PC-3 (cell line): ENCODE measurements around the gene TIMP3. TPM values are rescaled to one million over a fixed set of nuclear protein-coding genes. Genes with fewer than 3 reads are reported as not detected.

ENCODE experiments used
- ATAC-seq: fragments of 200-7000 bp; cut with Tn5 transposase; 2 replicates; pipeline ENCODE4 v1.9.1; 2020; ENCODE audit warnings: mild to moderate bottlenecking, moderate library complexity
- BruUV-seq: library from RNA; stranded (reverse); fragments of 400-500 nt; replicated peaks from 2 replicates; lab custom pipeline; 2021; lab: Mats Ljungman, UMichigan
- CTCF ChIA-PET: fragments of 300-600 bp; sonication (Branson Sonifier 250); formaldehyde crosslinking; loops from one replicate; lab custom pipeline; 2022; ENCODE audit warnings: antibody characterized with exemption; lab: Charles Lee
- POLR2A ChIA-PET: fragments of 300-600 bp; sonication (Branson Sonifier 250); formaldehyde crosslinking; loops from one replicate; lab custom pipeline; 2022; ENCODE audit warnings: antibody characterized with exemption; ENCODE audit not compliant: unreplicated experiment; lab: Charles Lee
- DNase-seq: peaks from one replicate; pipeline ENCODE4 v3.0.0-alpha.2; 2015
- H2AFZ ChIP-seq: fragments of 300-600 bp; sonication (generic); 2 replicates; pipeline ENCODE4 v1.6.0; 2016; ENCODE audit warnings: antibody characterized with exemption, low read length
- H3F3A ChIP-seq: fragments of 300-600 bp; sonication (generic); one replicate; pipeline ENCODE4 v1.6.0; 2017; ENCODE audit warnings: antibody characterized with exemption, low read length, control low read depth, mild to moderate bottlenecking; ENCODE audit not compliant: unreplicated experiment
- H3K27ac ChIP-seq: fragments of 300-600 bp; sonication (generic); 2 replicates; pipeline ENCODE4 v1.5.1; 2016; ENCODE audit warnings: mild to moderate bottlenecking, low read length
- H3K27me3 ChIP-seq: fragments of 300-600 bp; sonication (generic); 2 replicates; pipeline ENCODE4 v1.6.1; 2016; ENCODE audit warnings: low read length, mixed read lengths
- H3K36me3 ChIP-seq: fragments of 300-600 bp; sonication (generic); 2 replicates; pipeline ENCODE4 v1.6.1; 2016; ENCODE audit warnings: low read depth, mixed run types, low read length, mixed read lengths
- H3K4me1 ChIP-seq: fragments of 300-600 bp; sonication (generic); 2 replicates; pipeline ENCODE4 v1.5.1; 2016; ENCODE audit warnings: low read length; ENCODE audit not compliant: insufficient read depth
- H3K4me2 ChIP-seq: fragments of 300-600 bp; sonication (generic); 2 replicates; pipeline ENCODE4 v1.6.0; 2016; ENCODE audit warnings: low read length
- H3K4me3 ChIP-seq: fragments of 300-600 bp; sonication (generic); 2 replicates; pipeline ENCODE4 v1.5.1; 2016; ENCODE audit warnings: mild to moderate bottlenecking, low read length, mixed read lengths
- H3K79me2 ChIP-seq: fragments of 300-600 bp; sonication (generic); 2 replicates; pipeline ENCODE4 v1.6.1; 2017; ENCODE audit warnings: low read length, mixed read lengths
- H3K9ac ChIP-seq: fragments of 300-600 bp; sonication (generic); 2 replicates; pipeline ENCODE4 v1.6.0; 2016; ENCODE audit warnings: mild to moderate bottlenecking, low read length
- H3K9me2 ChIP-seq: fragments of 300-600 bp; sonication (generic); replicated peaks from 2 replicates; pipeline ENCODE4 v1.6.1; 2016; ENCODE audit warnings: mixed run types, low read length, mixed read lengths
- H3K9me3 ChIP-seq: fragments of 300-600 bp; sonication (generic); 2 replicates; pipeline ENCODE4 v1.6.1; 2016; ENCODE audit warnings: low read length, mixed read lengths
- H4K20me1 ChIP-seq: fragments of 300-600 bp; sonication (generic); 2 replicates; pipeline ENCODE4 v1.6.1; 2016; ENCODE audit warnings: low read length, mixed read lengths
- EZH2 ChIP-seq: fragments of 300-600 bp; sonication (generic); IDR thresholded peaks from one replicate; pipeline ENCODE4 v1.6.1; 2017; ENCODE audit warnings: antibody characterized with exemption, mild to moderate bottlenecking, low read length; ENCODE audit not compliant: unreplicated experiment
- EZH2phosphoT487 ChIP-seq: fragments of 300-600 bp; sonication (generic); IDR thresholded peaks from 2 replicates; pipeline ENCODE4 v1.6.1; 2018; ENCODE audit warnings: mild to moderate bottlenecking, antibody characterized with exemption, low read length, borderline replicate concordance
- intact Hi-C: fragments of 100-400 bp; cut with micrococcal nuclease; formaldehyde crosslinking; loops from 2 replicates; pipeline ENCODE4 v1.9.0; 2023
- total RNA-seq: library from RNA; depleted of rRNA; stranded (reverse); fragments of >200 nt; gene quantifications from 2 replicates; pipeline ENCODE4 v1.2.3, GENCODE V29; 2014
- TF ChIP-seq, protein P1 (sequence below): fragments of 300-600 bp; sonication (generic); conservative IDR thresholded peaks from 2 replicates; pipeline ENCODE4 v1.5.1; 2017; ENCODE audit warnings: antibody characterized with exemption, low read depth, mild to moderate bottlenecking, low read length

Gene TIMP3
- total RNA-seq, 1 experiment from 2014 or later, result not detected

DNA sequence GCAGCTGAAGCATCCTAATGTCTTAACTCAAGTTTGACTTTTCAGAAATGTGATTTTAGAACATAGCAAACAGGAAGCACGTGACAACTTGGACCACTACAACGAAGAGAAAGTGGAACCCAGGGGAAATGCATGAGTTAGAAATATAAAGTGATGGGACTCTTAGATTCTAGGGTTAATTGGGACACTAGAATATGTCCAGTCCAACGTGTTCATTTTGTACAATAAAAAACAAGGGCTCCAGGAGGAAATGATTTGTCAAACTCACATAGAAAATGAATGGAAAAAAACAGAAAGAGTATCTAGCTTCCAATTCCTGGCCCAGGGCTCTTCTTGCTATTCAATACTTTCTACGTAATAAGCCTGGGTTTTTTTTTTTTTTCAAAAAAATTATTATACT lies 30.7 kb downstream of the TIMP3 start:
- no peak for ATAC-seq
- Histone ChIP-seq H3K79me2 (no peaks in the 10 kb centered on the region), H2AFZ (no peak overlapping the region), H3K36me3 (no peaks in the 10 kb centered on the region), H3K4me1 (no peaks in the 10 kb centered on the region), H3K9ac (no peak overlapping the region), H3K4me3 (no peak overlapping the region), H3K9me3 (no peaks in the 10 kb centered on the region), H3K4me2 (no peak overlapping the region), H3K9me2 (no peaks in the 10 kb centered on the region), H3K27ac (no peak overlapping the region), H3F3A (no peaks in the 10 kb centered on the region), H3K27me3 (no peaks in the 10 kb centered on the region), H4K20me1 (no peaks in the 10 kb centered on the region)
- DNase-seq, result no peak
- ChIA-PET POLR2A (no interaction called here), CTCF (no interaction called here)
- intact Hi-C loops, result no loop called here
- TF ChIP-seq EZH2 (no peak), EZH2phosphoT487 (no peak)
- TF ChIP-seq, protein P1, sequence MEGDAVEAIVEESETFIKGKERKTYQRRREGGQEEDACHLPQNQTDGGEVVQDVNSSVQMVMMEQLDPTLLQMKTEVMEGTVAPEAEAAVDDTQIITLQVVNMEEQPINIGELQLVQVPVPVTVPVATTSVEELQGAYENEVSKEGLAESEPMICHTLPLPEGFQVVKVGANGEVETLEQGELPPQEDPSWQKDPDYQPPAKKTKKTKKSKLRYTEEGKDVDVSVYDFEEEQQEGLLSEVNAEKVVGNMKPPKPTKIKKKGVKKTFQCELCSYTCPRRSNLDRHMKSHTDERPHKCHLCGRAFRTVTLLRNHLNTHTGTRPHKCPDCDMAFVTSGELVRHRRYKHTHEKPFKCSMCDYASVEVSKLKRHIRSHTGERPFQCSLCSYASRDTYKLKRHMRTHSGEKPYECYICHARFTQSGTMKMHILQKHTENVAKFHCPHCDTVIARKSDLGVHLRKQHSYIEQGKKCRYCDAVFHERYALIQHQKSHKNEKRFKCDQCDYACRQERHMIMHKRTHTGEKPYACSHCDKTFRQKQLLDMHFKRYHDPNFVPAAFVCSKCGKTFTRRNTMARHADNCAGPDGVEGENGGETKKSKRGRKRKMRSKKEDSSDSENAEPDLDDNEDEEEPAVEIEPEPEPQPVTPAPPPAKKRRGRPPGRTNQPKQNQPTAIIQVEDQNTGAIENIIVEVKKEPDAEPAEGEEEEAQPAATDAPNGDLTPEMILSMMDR, result no peak
- no TSS peak for BruUV-seq

DNA sequence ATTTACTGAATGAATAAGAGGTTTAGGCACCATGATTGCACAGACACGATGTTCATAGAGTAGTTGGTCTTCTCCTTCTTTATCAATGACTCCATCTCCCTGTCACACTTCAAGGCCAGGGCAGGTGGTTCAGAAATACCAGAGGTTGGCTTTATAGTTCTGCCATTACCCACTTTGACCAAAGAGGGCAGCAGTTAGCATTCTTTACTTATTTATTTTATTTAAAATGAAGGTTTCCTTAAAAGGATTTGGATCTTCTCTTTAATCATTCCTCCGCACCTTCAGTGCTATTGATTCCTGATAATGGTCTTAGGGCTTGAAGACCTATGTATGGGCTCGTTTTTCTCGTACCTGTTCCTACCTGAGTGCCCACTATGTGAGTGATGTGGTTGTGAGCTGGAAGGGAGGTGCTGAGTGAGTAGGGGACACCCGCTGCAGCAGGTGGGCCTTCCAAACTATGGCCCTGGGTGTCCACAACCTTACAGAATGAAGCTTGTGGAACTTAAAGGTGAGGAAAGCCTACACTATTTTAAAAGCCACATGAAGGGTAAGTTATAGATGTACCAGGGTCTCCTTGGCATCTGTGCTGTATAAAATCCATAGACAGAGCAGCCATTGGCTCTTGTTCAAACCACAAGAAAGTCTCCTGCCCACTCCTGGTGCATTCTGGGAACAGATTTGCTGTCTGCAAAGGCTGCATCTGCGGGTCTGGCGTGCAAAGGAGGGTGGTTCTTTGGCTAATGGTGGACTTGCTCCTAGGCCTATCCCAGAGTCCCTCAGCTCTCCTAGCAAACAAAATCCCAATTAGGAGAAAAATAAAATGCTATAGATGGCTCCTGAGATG lies 35.0 kb downstream of the TIMP3 start:
- ChIA-PET CTCF (no interaction called here), POLR2A (no interaction called here)
- intact Hi-C loops, result no loop called here
- Histone ChIP-seq H3K4me1 (no peaks in the 10 kb centered on the region), H3K4me3 (no peak overlapping the region), H3F3A (no peaks in the 10 kb centered on the region), H3K27me3 (no peaks in the 10 kb centered on the region), H3K27ac (no peak overlapping the region), H3K9ac (no peak overlapping the region), H3K9me3 (no peaks in the 10 kb centered on the region), H3K9me2 (no peaks in the 10 kb centered on the region), H3K4me2 (no peak overlapping the region), H3K79me2 (no peaks in the 10 kb centered on the region), H3K36me3 (no peaks in the 10 kb centered on the region), H2AFZ (no peak overlapping the region), H4K20me1 (no peaks in the 10 kb centered on the region)
- no TSS peak for BruUV-seq
- ATAC-seq (no peak), DNase-seq (peak; percentile 17)
- no peak for TF ChIP-seq EZH2
- TF ChIP-seq, protein P1, result peak; percentile 33; the same call in 1 of the 2 replicates

DNA sequence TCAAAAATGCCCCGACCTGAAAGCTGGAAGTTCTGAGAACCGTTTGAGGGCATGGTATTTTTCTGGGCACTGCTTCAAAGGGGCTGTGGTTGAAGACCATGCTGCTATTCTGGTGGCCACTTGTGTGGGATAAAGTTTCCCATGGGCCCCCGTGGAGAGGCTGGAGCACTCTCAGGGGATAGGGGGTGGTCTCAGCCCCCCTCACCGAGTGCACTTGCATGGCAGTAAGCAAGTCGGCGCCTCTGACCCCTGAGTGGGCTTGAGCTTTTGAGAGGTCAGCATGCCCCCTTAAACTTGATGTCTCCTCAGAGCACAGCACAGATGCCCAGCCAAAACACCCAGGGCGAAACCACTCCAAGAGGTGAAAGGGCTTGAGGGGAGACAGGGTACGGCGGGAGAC lies 35.6 kb downstream of the TIMP3 start:
- POLR2A ChIA-PET, result no interaction called here
- no peak overlapping the region for H3K27ac ChIP-seq
- CTCF ChIA-PET, result no interaction called here
- no peaks in the 10 kb centered on the region for H3K9me3 ChIP-seq
- H4K20me1 ChIP-seq, result no peaks in the 10 kb centered on the region
- no peaks in the 10 kb centered on the region for H3K9me2 ChIP-seq
- H3K4me3 ChIP-seq, result no peak overlapping the region
- DNase-seq, result no peak
- no peaks in the 10 kb centered on the region for H3K79me2 ChIP-seq
- H3K4me1 ChIP-seq, result no peaks in the 10 kb centered on the region
- no peaks in the 10 kb centered on the region for H3K36me3 ChIP-seq
- BruUV-seq, result no TSS peak
- no peak for TF ChIP-seq EZH2phosphoT487
- no peak for TF ChIP-seq EZH2
- TF ChIP-seq, protein P1, result no peak
- H3F3A ChIP-seq, result no peaks in the 10 kb centered on the region
- H3K4me2 ChIP-seq, result no peak overlapping the region
- H3K9ac ChIP-seq, result no peak overlapping the region
- H3K27me3 ChIP-seq, result no peaks in the 10 kb centered on the region
- ATAC-seq, result no peak
- intact Hi-C loops, result no loop called here
- no peak overlapping the region for H2AFZ ChIP-seq
